ENCODE measurements around the gene MAL. TPM values are rescaled to one million over a fixed set of nuclear protein-coding genes. Genes with fewer than 3 reads are reported as not detected.

Gene MAL
- total and polyA plus RNA-seq, 2 of the 4 experiments (the other 2 are of a cell fraction): not detected

- TF ChIP-seq MXI1 (IDR thresholded peaks at IDR 0.05; ENCODE audit: borderline replicate concordance, low read depth, low read length): no peak
- TF ChIP-seq RAD21 (IDR thresholded peaks at IDR 0.05; ENCODE audit: low read length): no peak
- TF ChIP-seq RFX5 (IDR thresholded peaks at IDR 0.05; ENCODE audit: low read depth, low read length): no peak
- no peak for TF ChIP-seq CEBPB (IDR thresholded peaks at IDR 0.05; ENCODE audit: low read depth, low read length)
- TF ChIP-seq MAFK (IDR thresholded peaks at IDR 0.05; ENCODE audit: low read depth, low read length): no peak
- no peak for TF ChIP-seq SMC3 (IDR thresholded peaks at IDR 0.05; ENCODE audit: low read depth, low read length)
- TF ChIP-seq USF2 (IDR thresholded peaks at IDR 0.05; ENCODE audit: low read depth, low read length): no peak
- no peak for TF ChIP-seq BHLHE40 (IDR thresholded peaks at IDR 0.05; ENCODE audit: low read depth, low read length)
- TF ChIP-seq NFE2L2 (IDR thresholded peaks at IDR 0.05; ENCODE audit: low read depth, low read length): no peak
- no peak for TF ChIP-seq POLR2A (IDR thresholded peaks at IDR 0.05; ENCODE audit: low read depth, low read length)
- no peak for TF ChIP-seq FOS (IDR thresholded peaks at IDR 0.05; ENCODE audit: low read depth, low read length)
- TF ChIP-seq RCOR1 (IDR thresholded peaks at IDR 0.05; ENCODE audit: insufficient replicate concordance, low read length): no peak
- no peak for TF ChIP-seq ELK1 (IDR thresholded peaks at IDR 0.05; ENCODE audit: borderline replicate concordance, low read depth, low read length)
- TF ChIP-seq MAZ (IDR thresholded peaks at IDR 0.05; ENCODE audit: borderline replicate concordance, low read depth, low read length): no peak
- no peak for TF ChIP-seq CHD1 (IDR thresholded peaks at IDR 0.05; ENCODE audit: low read depth, low read length)
- H2BK120ac ChIP-seq (ENCODE audit: low read depth, low read length): no peak overlapping the region
- no TSS peak for BruUV-seq (replicated peaks)
- peaks cover 4% of the 10 kb centered on the region; the same call in 1 of the 2 replicates for H3K4me1 ChIP-seq (ENCODE audit: control insufficient read depth, insufficient read depth, low read length)
- ATAC-seq (ENCODE audit: low read depth): 0 out of 2 replicates have a peak, but pooled peaks have one; percentile 19
- no peaks in the 10 kb centered on the region for H3K79me1 ChIP-seq (ENCODE audit: low read depth in 1 of 2, low read length in 2 of 2)
- no peak overlapping the region for H3K27ac ChIP-seq (ENCODE audit: insufficient read depth, low read length)
- H3K23ac ChIP-seq (ENCODE audit: low read depth, low read length): no peak overlapping the region
- H3K9ac ChIP-seq (ENCODE audit: low read depth, low read length): no peak overlapping the region
- dilution Hi-C loops (cut with HindIII; ENCODE audit: low sequenced_read_pairs, unreplicated experiment): no loop called here
- no peak overlapping the region for H3K4me2 ChIP-seq (ENCODE audit: low read depth, low read length)
- H2BK15ac ChIP-seq (ENCODE audit: low read depth, low read length): no peak overlapping the region
- ChIA-PET CTCF (no interaction called here), POLR2A (ENCODE audit: unreplicated experiment) (no interaction called here)
- H2AFZ ChIP-seq (replicated peaks; ENCODE audit: low read length, poor library complexity): peak overlapping the region; percentile 39
- H2BK20ac ChIP-seq (ENCODE audit: low read depth, low read length): no peak overlapping the region
- no peak overlapping the region for H2AK9ac ChIP-seq (replicated peaks; ENCODE audit: low read depth, low read length, poor library complexity)
- no peak overlapping the region for H3K56ac ChIP-seq (ENCODE audit: extremely low read depth, insufficient read depth, low read length)
- H3K9me1 ChIP-seq (ENCODE audit: insufficient read depth, low read length): no peaks in the 10 kb centered on the region
- H4K20me1 ChIP-seq (ENCODE audit: insufficient read depth, low read length): no peaks in the 10 kb centered on the region
- intact Hi-C loops (cut with micrococcal nuclease): no loop called here
- H3K27me3 ChIP-seq (ENCODE audit: control insufficient read depth, insufficient read depth, low read length): peaks cover 76% of the 10 kb centered on the region
- no peak overlapping the region for H4K8ac ChIP-seq (ENCODE audit: low read depth in 2 of 2, low read length in 2 of 2)
- H3K36me3 ChIP-seq (ENCODE audit: control insufficient read depth, insufficient read depth, low read length): no peaks in the 10 kb centered on the region
- H3K18ac ChIP-seq (ENCODE audit: low read depth, low read length): no peak overlapping the region
- DNase-seq: no peak
- no peak overlapping the region for H4K91ac ChIP-seq (ENCODE audit: insufficient read depth, low read depth, low read length)
- H3K9me3 ChIP-seq (ENCODE audit: control insufficient read depth, insufficient read depth, low read length): no peaks in the 10 kb centered on the region
- no peak overlapping the region for H4K5ac ChIP-seq (ENCODE audit: low read depth, low read length)
- H3K14ac ChIP-seq (replicated peaks; ENCODE audit: low read depth, low read length): no peak overlapping the region
- H2AK5ac ChIP-seq (ENCODE audit: low read depth, low read length): no peak overlapping the region
- WGBS, 2 experiments (ENCODE audit: extremely low coverage in 2 of 2, insufficient read length in 1 of 2): 8% methylated on average over 9 of the region's 30 CpGs; no CpG with 5 or more reads in 1 of the 2 experiments
- in situ Hi-C loops (cut with MboI; ENCODE audit: low sequenced_read_pairs): loop anchor here (5.0 kb wide), 1 partner anchor 52 kb away; no protein-coding TSS in a partner anchor
- no peak overlapping the region for H3K4me3 ChIP-seq (ENCODE audit: insufficient read depth, low read depth, low read length)
- no peak overlapping the region for H2BK5ac ChIP-seq (ENCODE audit: low read depth, low read length, poor library complexity, severe bottlenecking)
- no peak overlapping the region for H3K4ac ChIP-seq (ENCODE audit: low read depth, low read length)
Observed at GRCh38 chr2:95024960-95025405, 525 bp upstream of the MAL start.

Measured in IMR-90 (cell line).